K562 (cell line): Measurements from ENCODE around the gene CHAF1A. TPM values are rescaled to one million over a fixed set of nuclear protein-coding genes. Genes with fewer than 3 reads are reported as not detected.

Source experiments
- ATF6 ChIP-seq: sonication (generic); formaldehyde crosslinking; IDR thresholded peaks from 2 replicates; pipeline ENCODE4 v1.4.0; 2020; ENCODE audit warnings: mild to moderate bottlenecking, missing genetic modification reagents
- CTCF ChIP-seq, 3 experiments: IDR thresholded peaks in 2 of 3; conservative IDR thresholded peaks in 1 of 3; 2 replicates each; pipeline ENCODE4 v1.5.1; 2011 to 2012; ENCODE audit warnings: low read length in 3 of 3, mild to moderate bottlenecking in 3 of 3, control low read depth in 2 of 3, improper control_type of control experiment in 1 of 3, inconsistent platforms in 1 of 3, low read depth in 1 of 3, mixed read lengths in 1 of 3, moderate library complexity in 1 of 3; ENCODE audit not compliant: insufficient read depth in 2 of 3
- DEAF1 ChIP-seq: fragments of 450-650 bp; formaldehyde crosslinking; IDR thresholded peaks from 2 replicates; pipeline ENCODE4 v1.4.0; 2020; ENCODE audit warnings: mild to moderate bottlenecking, moderate library complexity
- DPF2 ChIP-seq: fragments of 450-650 bp; IDR thresholded peaks from 2 replicates; pipeline ENCODE4 v1.6.1; 2016
- MNT ChIP-seq, 2 experiments: fragments of 450-650 bp; conservative IDR thresholded peaks; 2 replicates each; pipeline ENCODE4 v1.6.1; 2017; ENCODE audit warnings: mild to moderate bottlenecking in 2 of 2, moderate library complexity in 2 of 2
- PTBP1 ChIP-seq: fragments of 200-400 bp; formaldehyde crosslinking; IDR thresholded peaks from 2 replicates; pipeline ENCODE4 v1.6.1; 2017; ENCODE audit warnings: low read depth, low read length
- RBFOX2 ChIP-seq: fragments of 200-400 bp; formaldehyde crosslinking; IDR thresholded peaks from 2 replicates; pipeline ENCODE4 v1.6.1; 2017; ENCODE audit warnings: low read depth, mild to moderate bottlenecking, low read length, moderate library complexity
- RBM34 ChIP-seq: fragments of 200-400 bp; formaldehyde crosslinking; IDR thresholded peaks from 2 replicates; pipeline ENCODE4 v1.6.1; 2018; ENCODE audit warnings: low read length, borderline replicate concordance; ENCODE audit not compliant: insufficient read depth
- RUNX1 ChIP-seq: sonication (generic); IDR thresholded peaks from 2 replicates; pipeline ENCODE4 v1.6.1; 2016; ENCODE audit warnings: antibody characterized with exemption, low read depth
- TEAD1 ChIP-seq, 2 experiments: fragments of 450-650 bp in 1 of 2; sonication (generic) in 1 of 2; formaldehyde crosslinking; IDR thresholded peaks; 2 replicates each; pipeline versions ENCODE4 v1.4.0 to v1.8.0; 2020 to 2022; ENCODE audit warnings: mild to moderate bottlenecking in 2 of 2, missing genetic modification reagents in 1 of 2
- ZNF347 ChIP-seq: fragments of 450-650 bp; formaldehyde crosslinking; IDR thresholded peaks from 2 replicates; pipeline ENCODE4 v1.4.0; 2020; ENCODE audit warnings: low read depth, mild to moderate bottlenecking, moderate library complexity
- ZNF589 ChIP-seq: fragments of 200-800 bp; sonication (Bioruptor generic); IDR thresholded peaks from 2 replicates; pipeline ENCODE4 v1.6.1; 2016; ENCODE audit warnings: low read depth, missing genetic modification characterization, missing compliant biosample characterization
- ZNF592 ChIP-seq: fragments of 450-650 bp; IDR thresholded peaks from 2 replicates; pipeline ENCODE4 v1.6.1; 2017; ENCODE audit warnings: antibody characterized with exemption, mild to moderate bottlenecking
- polyA plus RNA-seq, 8 experiments: library from polyadenylated mRNA; depleted of rRNA in 4 of 8; stranded (reverse) in 5 of 8; unstranded in 3 of 8; fragments of >200 nt; fragmentation: Nextera tagmentation in 2 of 8; fragmentation: Illumina TruSeq in 1 of 8; extraction: Ambion mirVana in 2 of 8; extraction: Trizol in 1 of 8; gene quantifications; 2 replicates each; pipeline versions ENCODE4 v1.2.1 to v1.2.3, GENCODE V29; 2011 to 2014; ENCODE audit warnings: inconsistent platforms in 1 of 8, missing spikeins in 1 of 8
- total RNA-seq, 7 experiments: library from RNA; depleted of rRNA in 6 of 7; stranded (reverse); fragments of >200 nt in 6 of 7; fragmentation: Illumina TruSeq in 2 of 7; extraction: Trizol in 2 of 7; gene quantifications; 2 replicates each; pipeline versions ENCODE4 v1.2.1 to v1.2.3, GENCODE V29; 2011 to 2021; ENCODE audit warnings: low replicate concordance in 1 of 7

CHAF1A gene
- total and polyA plus RNA-seq, 9 of the 15 experiments (the other 6 are each of a cell fraction or from before 2014, with no cell fraction given): 1.6 to 86.9 (median 45.2) TPM

GRCh38 chr19:4376028-4376670, 26.3 kb upstream of the CHAF1A start (continued):
- no peak for TF ChIP-seq MNT (conservative IDR thresholded peaks at IDR 0.05)
- TF ChIP-seq CTCF (IDR thresholded peaks at IDR 0.05 in 2 of 3, conservative IDR thresholded peaks at IDR 0.05 in 1 of 3; ENCODE audit: insufficient read depth in 2 of 3, low read depth in 1 of 3, low read length in 3 of 3): peak in 1 of 3 experiments; percentile 7; a peak in 1 of 6 replicates
- TF ChIP-seq ZNF592: 0 out of 2 replicates have a peak, but pooled peaks have one; percentile 3
- peak; percentile 21; the same call in 1 of the 2 replicates for TF ChIP-seq RBFOX2
- TF ChIP-seq DPF2: 0 out of 2 replicates have a peak, but pooled peaks have one; percentile 2
- TF ChIP-seq ATF6 (CRISPR knock-in tag): peak; percentile 57; the same call in 1 of the 2 replicates
- TF ChIP-seq TEAD1 (CRISPR knock-in tag; IDR thresholded peaks at IDR 0.05): 0 out of 4 replicates have a peak, but pooled peaks of 1 of the 2 experiments have one; percentile 60
- TF ChIP-seq DEAF1 (CRISPR knock-in tag): peak; percentile 40; the same call in 1 of the 2 replicates
- no peak for TF ChIP-seq RUNX1
- TF ChIP-seq RBM34: no peak
- TF ChIP-seq PTBP1: no peak
- TF ChIP-seq ZNF589: 0 out of 2 replicates have a peak, but pooled peaks have one; percentile 24
- no peak for TF ChIP-seq ZNF347 (CRISPR knock-in tag)
